NCI-H510A treated with DMSO at 0.1 percent for 48 hours (cell line): ENCODE data around the gene CGNL1.
A peak's percentile ranks its signal among the peaks of the same experiment; 100 is the strongest.

ENCODE experiments used
- DNase-seq: peaks from one replicate; lab custom pipeline; 2025; lab: John Stamatoyannopoulos, UW

The CGNL1 gene

GRCh38 chr15:57375827-57376695, at the start of gene CGNL1:
CGNL1 (plus strand) TSS chr15:57376505; CDS start chr15:57438000, 61,495 bp downstream.
- no peak for DNase-seq

GRCh38 chr15:57327985-57328471, 48.3 kb upstream of the CGNL1 start:
- DNase-seq = no peak

GRCh38 chr15:57328479-57328878, 47.8 kb upstream of the CGNL1 start:
- no peak for DNase-seq

- DNase-seq = no peak
Observed at GRCh38 chr15:57328897-57329296, 47.4 kb upstream of the CGNL1 start.

GRCh38 chr15:57329582-57330367, 46.5 kb upstream of the CGNL1 start:
- no peak for DNase-seq

GRCh38 chr15:57330619-57331340, 45.5 kb upstream of the CGNL1 start:
- no peak for DNase-seq

GRCh38 chr15:57332326-57332725, 44.0 kb upstream of the CGNL1 start:
- DNase-seq = no peak

GRCh38 chr15:57333487-57333886, 42.8 kb upstream of the CGNL1 start:
- no peak for DNase-seq

GRCh38 chr15:57334257-57334656, 42.0 kb upstream of the CGNL1 start:
- no peak for DNase-seq

GRCh38 chr15:57335293-57335715, 41.0 kb upstream of the CGNL1 start:
- DNase-seq = no peak

- DNase-seq = no peak
Observed at GRCh38 chr15:57335719-57336118, 40.6 kb upstream of the CGNL1 start.

GRCh38 chr15:57337868-57338411, 38.4 kb upstream of the CGNL1 start:
- DNase-seq = no peak

- DNase-seq = no peak
Observed at GRCh38 chr15:57339321-57339720, 37.0 kb upstream of the CGNL1 start.

GRCh38 chr15:57340682-57341259, 35.5 kb upstream of the CGNL1 start:
- peak; percentile 92 for DNase-seq

GRCh38 chr15:57343048-57343447, 33.3 kb upstream of the CGNL1 start:
- no peak for DNase-seq

GRCh38 chr15:57343498-57343897, 32.8 kb upstream of the CGNL1 start:
- DNase-seq = no peak

GRCh38 chr15:57344282-57344681, 32.0 kb upstream of the CGNL1 start:
- no peak for DNase-seq

- DNase-seq = peak; percentile 35
Observed at GRCh38 chr15:57345584-57345983, 30.7 kb upstream of the CGNL1 start.

GRCh38 chr15:57348081-57348480, 28.2 kb upstream of the CGNL1 start:
- no peak for DNase-seq

GRCh38 chr15:57352535-57353316, 23.6 kb upstream of the CGNL1 start:
- no peak for DNase-seq

GRCh38 chr15:57353317-57353804, 22.9 kb upstream of the CGNL1 start:
- DNase-seq = no peak
